Loucy (cell line): ENCODE data around the gene MGAT1.

Experiments
- H2AFZ ChIP-seq: fragments of 200-600 bp; sonication (generic); 2 replicates; pipeline ENCODE4 v1.6.0; 2016; ENCODE audit warnings: antibody characterized with exemption, mild to moderate bottlenecking, low read length, moderate library complexity
- H3F3A ChIP-seq: fragments of 200-600 bp; 2 replicates; pipeline ENCODE4 v1.6.0; 2016; ENCODE audit warnings: antibody characterized with exemption, low read depth, mild to moderate bottlenecking
- H3K27me3 ChIP-seq: fragments of 200-600 bp; sonication (generic); 2 replicates; pipeline ENCODE4 v1.6.1; 2014; ENCODE audit warnings: low read length, mild to moderate bottlenecking; ENCODE audit not compliant: insufficient read depth, poor library complexity, severe bottlenecking
- H3K36me3 ChIP-seq: fragments of 200-600 bp; sonication (generic); 2 replicates; pipeline ENCODE4 v1.6.1; 2016; ENCODE audit warnings: low read length; ENCODE audit not compliant: insufficient read depth
- H3K4me1 ChIP-seq: fragments of 200-600 bp; sonication (generic); 2 replicates; pipeline ENCODE4 v1.5.1; 2014; ENCODE audit warnings: low read length, mild to moderate bottlenecking; ENCODE audit not compliant: insufficient read depth, poor library complexity, severe bottlenecking
- H3K4me2 ChIP-seq: fragments of 200-600 bp; sonication (generic); 2 replicates; pipeline ENCODE4 v1.6.0; 2014; ENCODE audit warnings: antibody characterized with exemption, low read length, low read depth, mild to moderate bottlenecking; ENCODE audit not compliant: poor library complexity, severe bottlenecking
- H3K4me3 ChIP-seq: fragments of 200-600 bp; sonication (generic); 2 replicates; pipeline ENCODE4 v1.5.1; 2014; ENCODE audit warnings: low read length, mild to moderate bottlenecking, mixed read lengths; ENCODE audit not compliant: poor library complexity, severe bottlenecking
- H3K79me2 ChIP-seq: fragments of 200-600 bp; sonication (generic); 2 replicates; pipeline ENCODE4 v1.6.1; 2014; ENCODE audit warnings: low read length; ENCODE audit not compliant: insufficient read depth
- H3K9ac ChIP-seq: fragments of 200-600 bp; sonication (generic); 2 replicates; pipeline ENCODE4 v1.6.0; 2014; ENCODE audit warnings: mild to moderate bottlenecking, low read depth, low read length, moderate library complexity; ENCODE audit not compliant: poor library complexity, severe bottlenecking
- H3K9me2 ChIP-seq: fragments of 200-600 bp; sonication (generic); replicated peaks from 2 replicates; pipeline ENCODE4 v1.6.1; 2016; ENCODE audit warnings: low read depth, low read length, mixed read lengths
- H3K9me3 ChIP-seq: fragments of 200-600 bp; sonication (generic); 2 replicates; pipeline ENCODE4 v1.6.1; 2014; ENCODE audit warnings: mild to moderate bottlenecking, antibody characterized with exemption, low read length, low read depth; ENCODE audit not compliant: insufficient read depth
- H4K20me1 ChIP-seq: fragments of 200-600 bp; sonication (generic); 2 replicates; pipeline ENCODE4 v1.6.0; 2014; ENCODE audit warnings: antibody characterized with exemption, low read length, mild to moderate bottlenecking; ENCODE audit not compliant: insufficient read depth, poor library complexity, severe bottlenecking
- CTCF ChIP-seq: fragments of 200-600 bp; sonication (generic); conservative IDR thresholded peaks from 2 replicates; pipeline ENCODE4 v1.5.1; 2014; ENCODE audit warnings: mild to moderate bottlenecking, antibody characterized with exemption, low read length
- EZH2phosphoT487 ChIP-seq: fragments of 200-600 bp; IDR thresholded peaks from 2 replicates; pipeline ENCODE4 v1.6.1; 2018; ENCODE audit warnings: antibody characterized with exemption, mild to moderate bottlenecking, moderate library complexity, borderline replicate concordance

The MGAT1 gene

GRCh38 chr5:180787711-180788431, 14.7 kb downstream of the MGAT1 start:
- TF ChIP-seq CTCF = no peak
- no peak for TF ChIP-seq EZH2phosphoT487
- Histone ChIP-seq H3K4me2 (no peak overlapping the region), H3K9ac (no peak overlapping the region), H3F3A (no peaks in the 10 kb centered on the region), H3K4me1 (no peaks in the 10 kb centered on the region), H3K79me2 (peaks cover 3% of the 10 kb centered on the region; the same call in 1 of the 2 replicates), H3K9me3 (no peaks in the 10 kb centered on the region), H4K20me1 (no peaks in the 10 kb centered on the region), H2AFZ (no peak overlapping the region), H3K27me3 (no peaks in the 10 kb centered on the region), H3K36me3 (peaks cover 12% of the 10 kb centered on the region; the same call in 1 of the 2 replicates), H3K9me2 (no peaks in the 10 kb centered on the region), H3K4me3 (no peak overlapping the region)

- no peaks in the 10 kb centered on the region for H3K27me3 ChIP-seq
- H3K9me3 ChIP-seq = no peaks in the 10 kb centered on the region
- no peak overlapping the region for H3K4me2 ChIP-seq
- no peaks in the 10 kb centered on the region for H3F3A ChIP-seq
- no peaks in the 10 kb centered on the region for H4K20me1 ChIP-seq
- no peak overlapping the region for H2AFZ ChIP-seq
- no peaks in the 10 kb centered on the region for H3K79me2 ChIP-seq
- no peaks in the 10 kb centered on the region for H3K9me2 ChIP-seq
- H3K36me3 ChIP-seq = peaks cover 12% of the 10 kb centered on the region; the same call in 1 of the 2 replicates
- no peak for TF ChIP-seq EZH2phosphoT487
- TF ChIP-seq CTCF = no peak
- no peaks in the 10 kb centered on the region for H3K4me1 ChIP-seq
- no peak overlapping the region for H3K4me3 ChIP-seq
- H3K9ac ChIP-seq = no peak overlapping the region
Measured at GRCh38 chr5:180786531-180787398, 15.8 kb downstream of the MGAT1 start.

GRCh38 chr5:180785794-180786221, 16.8 kb downstream of the MGAT1 start:
- Histone ChIP-seq H3K9me2 (no peaks in the 10 kb centered on the region), H3K9me3 (no peaks in the 10 kb centered on the region), H3K79me2 (no peaks in the 10 kb centered on the region), H3K4me1 (no peaks in the 10 kb centered on the region), H4K20me1 (no peaks in the 10 kb centered on the region), H3K4me3 (no peak overlapping the region), H2AFZ (no peak overlapping the region), H3K4me2 (no peak overlapping the region), H3K36me3 (peaks cover 2% of the 10 kb centered on the region; the same call in 1 of the 2 replicates), H3K9ac (no peak overlapping the region), H3F3A (no peaks in the 10 kb centered on the region), H3K27me3 (no peaks in the 10 kb centered on the region)
- no peak for TF ChIP-seq CTCF
- TF ChIP-seq EZH2phosphoT487 = no peak
